Hematopoietic multipotent progenitor cell treated with erythropoietin and hydrocortisone succinate and interleukin-3 and kit ligand, for 4 days (in vitro differentiated cells): Measurements from ENCODE around the gene POR.
"Not testable (repeated sequence)": the region's sequence is repeated elsewhere in the genome, so short reads cannot be mapped to it uniquely, and the experiment has no call there.

Source experiments
- DNase-seq: peaks from one replicate; pipeline ENCODE4 v3.0.0-alpha.2; 2015

The POR gene

DNA sequence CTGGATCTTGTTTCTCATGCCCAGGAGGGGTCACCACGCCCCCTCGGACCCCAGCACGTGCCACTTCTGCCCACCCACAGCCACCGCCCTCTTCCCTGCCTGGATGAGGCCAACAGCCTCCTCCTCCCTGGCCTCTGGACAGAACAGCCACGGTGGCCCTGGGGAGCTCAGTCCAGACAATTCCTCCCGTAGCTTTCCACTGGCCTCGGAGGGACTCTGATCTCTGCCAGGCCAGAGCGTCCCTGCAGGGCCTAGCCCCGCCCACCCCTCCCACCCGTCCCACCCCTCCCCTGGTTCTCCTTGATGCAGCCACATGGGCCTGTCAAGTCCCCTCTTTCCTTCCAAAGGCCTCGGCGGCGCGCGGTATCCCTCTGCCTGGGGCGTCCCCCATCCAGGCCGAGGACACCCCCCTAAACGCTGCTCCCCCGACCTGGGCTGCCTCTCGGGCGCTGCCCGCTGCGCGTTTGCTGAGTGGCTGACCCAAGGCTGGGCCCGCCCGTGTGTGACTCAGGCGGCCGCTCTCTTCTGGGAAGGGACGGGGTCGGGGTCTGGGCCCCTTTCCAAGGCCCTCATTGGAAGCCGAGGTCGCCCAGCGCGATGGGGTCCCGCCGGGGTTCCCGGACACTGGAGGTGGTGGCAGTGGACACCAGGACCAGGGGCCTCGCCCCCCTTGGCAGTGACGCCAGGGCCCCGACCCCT is 78.9 kb downstream of the POR start:
- peak; percentile 49 for DNase-seq

DNA sequence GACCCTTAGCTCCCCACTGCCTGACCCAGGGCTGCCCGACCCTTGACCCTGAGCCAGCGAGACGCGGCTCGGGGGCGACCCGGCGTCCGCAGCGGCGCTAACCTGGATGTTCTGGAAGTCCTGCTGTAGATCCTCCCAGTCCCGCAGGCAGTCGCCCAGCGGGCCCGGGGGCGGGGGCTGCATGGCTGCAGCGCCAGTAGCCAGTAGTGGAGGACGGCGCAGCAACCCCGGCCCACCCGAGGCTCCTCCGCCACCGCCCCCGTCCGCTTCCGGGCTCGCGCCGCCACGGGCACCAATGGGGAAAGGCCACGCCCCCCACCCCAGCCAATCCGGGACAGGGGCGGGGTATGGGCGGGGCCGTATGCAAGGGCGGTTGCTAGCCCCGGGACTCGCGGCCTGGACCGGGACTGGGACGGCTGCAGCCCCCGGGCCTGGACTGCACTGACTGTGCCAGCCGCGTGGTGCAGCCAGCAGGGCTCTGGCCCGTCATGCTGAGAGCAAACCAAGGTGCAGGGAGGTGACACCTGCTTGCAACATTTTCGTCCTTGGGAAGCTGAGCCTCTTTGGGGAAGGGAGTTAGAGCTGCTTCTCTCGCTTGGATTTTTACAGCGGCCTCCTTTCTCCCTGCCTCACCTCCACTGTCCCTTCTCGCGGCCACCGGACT is 79.6 kb downstream of the POR start, which contains the start of gene TMEM120A:
Gene TMEM120A (minus strand): TSS at position 208 of the 664 bp plus-strand sequence. CDS start 25 bp downstream, at position 183.
- peak; percentile 97 for DNase-seq

DNA sequence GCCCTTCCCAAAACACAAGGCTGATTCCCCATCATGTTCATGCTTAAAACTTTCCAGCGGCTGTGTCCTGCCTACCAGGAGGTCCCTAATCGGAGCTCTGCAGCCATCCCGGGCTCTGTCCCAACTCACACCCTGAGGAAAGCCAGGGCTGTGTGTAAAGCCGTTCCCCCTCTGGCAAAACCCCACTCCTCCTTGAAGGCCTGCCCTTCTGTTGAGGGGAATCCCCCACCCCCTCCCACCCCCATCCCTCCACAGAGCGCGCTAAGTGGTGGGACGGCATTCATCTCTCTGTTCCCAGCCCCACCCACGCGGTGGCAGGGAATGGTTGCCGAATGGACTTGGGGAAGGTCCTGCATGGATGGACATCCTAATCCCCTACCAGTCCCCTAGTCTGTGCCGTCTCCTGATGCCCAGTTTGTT is 80.1 kb downstream of the POR start:
- no peak for DNase-seq

DNA sequence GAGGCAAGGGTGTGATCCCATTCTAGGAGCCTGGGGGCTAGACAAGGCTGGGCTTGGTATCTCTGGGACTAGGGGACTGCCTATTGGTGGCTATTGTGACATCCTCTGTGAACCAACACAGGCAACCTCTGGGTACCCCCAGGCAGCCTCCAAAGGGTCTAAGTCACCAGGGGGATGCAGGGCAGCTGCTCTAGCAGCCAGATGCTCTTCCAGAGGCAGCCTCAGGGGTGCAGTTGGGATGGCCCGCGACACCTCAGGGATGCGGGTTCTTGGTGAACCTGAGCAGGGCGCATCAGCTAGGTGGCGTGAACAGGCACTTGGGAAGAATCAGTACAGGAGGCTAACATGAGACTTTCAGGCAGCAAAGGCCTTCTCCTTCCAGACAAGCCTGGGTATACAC is 81.0 kb downstream of the POR start:
- no peak for DNase-seq

DNA sequence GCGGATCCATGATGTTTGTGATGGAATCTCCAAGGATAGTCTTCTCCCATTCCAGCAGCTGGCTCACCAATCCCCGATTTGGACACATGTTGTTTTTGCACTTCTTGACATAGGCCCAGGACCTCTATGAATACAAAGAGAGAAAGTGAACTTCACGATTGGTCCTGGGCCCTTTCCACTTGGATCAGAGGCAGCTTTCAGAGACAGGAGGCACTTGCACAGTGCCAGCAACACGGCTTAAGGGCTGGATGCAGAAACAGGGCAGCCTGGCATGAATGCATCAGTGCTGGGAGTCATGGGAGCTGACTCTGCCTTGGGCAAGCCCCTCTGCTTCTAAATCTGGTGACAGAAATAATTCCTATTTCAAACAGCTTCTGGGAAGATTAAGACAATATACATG is 81.5 kb downstream of the POR start:
- DNase-seq: no peak

DNA sequence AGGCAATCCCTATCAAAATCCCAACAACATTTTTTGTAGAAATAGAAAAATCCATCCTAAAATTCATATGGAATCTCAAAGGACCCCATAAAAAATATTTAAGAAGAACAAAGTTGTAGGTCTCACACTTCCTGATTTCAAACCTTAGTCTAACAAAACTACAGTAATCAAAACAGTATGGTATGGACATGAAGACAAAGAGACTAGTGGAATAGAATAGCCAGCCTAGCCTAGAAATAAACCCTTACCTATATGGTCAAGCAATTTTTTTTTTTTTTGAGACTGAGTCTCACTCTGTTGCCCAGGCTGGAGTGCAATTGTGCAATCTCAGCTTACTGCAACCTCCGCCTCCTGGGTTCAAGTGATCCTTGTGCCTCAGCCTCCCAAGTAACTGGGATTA is 83.1 kb downstream of the POR start:
- no peak for DNase-seq

DNA sequence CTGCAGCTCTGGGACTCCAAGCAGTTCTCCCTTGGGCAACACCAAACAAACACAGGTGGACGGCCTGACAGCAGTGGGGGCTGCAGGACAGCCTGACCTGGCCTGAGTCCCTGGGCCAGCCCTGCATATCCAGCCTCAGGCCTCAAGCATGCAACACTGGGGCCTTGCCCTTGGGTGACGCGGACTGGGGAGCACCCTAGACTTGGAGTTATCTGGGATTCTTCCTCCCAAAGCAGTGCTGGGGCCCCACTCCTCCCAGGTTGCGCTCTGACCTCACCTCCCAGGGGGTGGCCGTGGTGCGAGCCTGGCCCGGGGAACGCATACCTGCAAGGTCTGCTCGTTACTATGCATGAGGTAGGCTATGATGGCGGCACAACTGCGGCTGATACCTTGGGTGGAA is 85.6 kb downstream of the POR start:
- no peak for DNase-seq

DNA sequence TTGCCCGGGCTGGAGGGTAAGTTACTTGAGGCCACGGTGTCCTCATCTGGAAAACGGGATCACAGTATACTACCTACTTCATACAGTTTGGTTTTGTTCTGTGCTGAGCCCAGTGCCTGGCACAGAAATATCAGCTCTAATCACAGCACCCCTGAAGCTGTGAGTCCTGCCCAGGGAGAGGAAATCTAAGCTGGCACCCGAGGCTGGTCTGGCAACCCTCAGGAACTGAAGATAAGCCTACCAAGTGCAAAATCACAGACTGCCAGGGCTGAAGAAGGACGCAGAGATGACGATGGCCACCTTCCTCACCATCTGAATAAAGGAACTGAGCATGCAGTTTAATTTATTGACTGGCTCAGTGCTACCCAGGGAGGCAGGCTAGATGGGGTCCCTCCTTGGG is 87.2 kb downstream of the POR start:
- DNase-seq: no peak

DNA sequence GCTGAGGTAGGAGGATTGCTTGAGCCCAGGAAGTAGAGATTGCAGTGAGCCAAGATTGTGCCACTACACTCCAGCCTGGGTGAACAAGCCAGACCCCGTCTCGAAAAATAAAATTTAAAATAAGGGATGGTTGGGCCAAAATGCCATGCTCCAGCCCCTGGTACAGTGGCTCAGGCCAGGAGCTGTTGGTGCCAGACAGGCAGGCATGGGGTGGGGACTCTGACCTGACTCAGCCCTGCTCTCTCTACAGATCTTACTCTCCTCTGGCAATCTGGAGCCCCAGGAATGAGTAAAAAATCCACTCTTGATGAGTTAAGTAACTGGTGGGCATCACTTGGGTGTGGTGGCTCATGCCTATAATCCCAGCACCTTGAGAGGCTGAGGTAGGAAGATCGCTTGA is 87.9 kb downstream of the POR start:
- DNase-seq: no peak

DNA sequence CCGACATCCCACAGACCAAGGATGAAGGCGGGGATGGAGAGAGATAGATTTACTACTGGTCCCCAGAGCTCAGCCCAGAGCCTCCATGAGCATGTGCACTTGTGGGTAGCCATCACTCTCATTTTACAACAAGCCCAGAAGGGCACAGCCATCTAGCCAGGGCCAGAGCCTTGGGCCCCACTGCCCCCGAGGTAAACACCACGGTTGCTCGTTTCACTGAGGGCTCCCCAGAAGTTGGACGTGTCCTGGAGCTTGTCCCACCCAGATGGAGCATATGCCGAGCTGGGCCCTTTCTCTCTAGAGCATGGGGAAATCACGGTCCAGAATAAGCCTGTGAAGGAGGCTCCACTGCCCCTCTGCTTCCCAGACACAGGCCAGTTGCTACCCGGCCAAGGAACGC is 88.4 kb downstream of the POR start:
- no peak for DNase-seq

DNA sequence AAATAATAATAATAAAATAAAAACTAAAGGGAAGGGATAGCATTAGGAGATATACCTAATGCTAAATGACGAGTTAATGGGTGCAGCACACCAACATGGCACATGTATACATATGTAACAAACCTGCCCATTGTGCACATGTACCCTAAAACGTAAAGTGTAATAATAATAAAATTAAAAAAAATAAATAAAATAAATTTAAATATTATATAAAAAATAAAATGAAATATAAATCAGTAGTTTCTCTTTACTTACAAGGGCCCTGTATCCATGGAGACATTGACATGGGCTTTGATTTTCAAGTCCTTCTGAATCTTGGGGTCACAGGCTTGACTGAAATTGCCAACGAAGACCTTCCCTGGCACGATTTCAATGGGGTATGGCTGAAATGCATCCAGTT is 90.0 kb downstream of the POR start:
- not testable (repeated sequence) for DNase-seq

DNA sequence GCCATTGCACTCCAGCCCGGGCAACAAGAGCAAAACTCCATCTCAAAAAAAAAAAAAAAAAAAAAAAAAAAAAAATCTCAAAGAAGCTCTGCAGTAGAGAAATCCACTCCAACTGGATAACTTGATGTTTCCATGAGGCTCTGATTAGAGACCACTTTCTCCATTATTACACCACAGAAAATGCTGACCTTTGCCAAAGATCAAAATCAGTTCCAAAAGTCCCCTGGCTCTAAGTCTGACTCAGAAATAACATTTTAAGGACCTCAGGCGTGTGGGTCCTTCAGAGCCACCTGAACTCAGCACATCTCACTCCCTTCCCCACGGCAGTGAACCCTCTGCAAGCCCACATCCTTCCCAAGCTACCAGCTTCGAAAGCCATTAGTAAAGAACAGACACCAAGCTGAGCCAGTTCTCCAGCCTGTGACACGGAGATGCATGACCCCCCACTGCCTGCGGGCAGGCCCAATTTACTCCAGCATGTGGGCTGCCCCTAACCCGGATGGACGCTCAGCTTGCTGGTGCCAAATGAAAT is 93.3 kb downstream of the POR start:
- DNase-seq: no peak

DNA sequence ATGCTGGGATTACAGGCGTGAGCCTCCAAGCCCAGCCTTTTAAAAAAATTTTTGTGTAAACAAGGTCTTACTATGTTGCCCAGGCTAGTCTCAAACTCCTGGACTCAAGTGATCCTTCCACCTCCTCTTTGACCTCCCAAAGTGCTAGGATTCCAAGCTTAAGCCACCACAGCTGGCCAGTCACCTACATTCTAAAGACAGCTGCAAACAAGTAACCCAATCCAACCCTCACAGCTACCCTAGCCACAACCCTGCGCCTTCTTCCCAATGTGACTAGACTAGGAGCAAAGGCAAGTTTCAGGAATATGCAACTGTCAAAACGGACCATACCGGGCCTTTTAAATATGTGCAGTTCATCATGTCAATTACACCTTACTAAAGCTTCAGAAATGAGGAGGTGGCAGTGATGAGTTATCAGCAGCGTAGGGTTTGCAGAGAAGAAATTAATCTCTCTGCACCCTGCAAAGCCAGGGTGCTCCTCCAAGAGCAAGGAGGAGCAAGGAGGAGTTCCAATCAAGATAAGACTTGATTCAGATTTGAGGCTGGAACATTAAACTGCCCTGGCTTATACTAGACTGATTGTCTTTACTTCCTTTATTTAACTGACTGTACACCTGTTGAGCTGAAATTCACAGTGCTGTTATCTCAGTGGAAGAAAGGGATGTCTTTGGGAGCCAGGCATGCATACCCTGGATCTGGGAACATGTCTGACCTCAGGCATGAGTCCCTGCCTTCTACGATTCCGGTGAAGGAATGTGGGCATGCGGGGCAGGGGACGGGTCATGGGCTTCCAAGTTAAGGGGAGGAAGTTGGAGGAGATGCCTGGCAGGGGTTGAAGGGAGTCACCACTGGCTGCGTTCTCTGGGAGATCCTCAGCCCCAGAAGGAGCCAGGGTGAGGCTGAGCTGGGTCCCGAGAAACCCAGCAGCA is 95.0 kb downstream of the POR start:
- DNase-seq: no peak

DNA sequence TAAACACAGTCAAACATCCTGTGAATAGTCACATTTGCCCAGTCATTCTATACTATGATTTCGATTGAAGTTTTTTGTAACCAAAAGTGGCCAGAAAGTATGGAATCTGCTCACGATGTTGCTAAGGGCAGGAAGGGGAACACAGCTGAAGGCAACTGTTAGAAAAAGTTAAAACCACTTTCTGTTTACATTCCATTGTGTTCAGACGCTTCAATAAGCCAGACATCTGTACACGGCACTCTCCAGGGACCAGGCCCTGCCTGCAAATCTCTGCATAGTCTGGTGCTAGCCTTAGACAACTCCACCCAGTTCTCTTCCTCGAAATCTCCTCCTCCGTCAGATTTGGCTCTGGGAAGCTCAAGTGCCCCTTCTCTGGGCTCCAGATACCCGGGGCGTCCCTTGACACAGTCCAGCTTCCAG is 96.5 kb downstream of the POR start:
- DNase-seq: no peak

DNA sequence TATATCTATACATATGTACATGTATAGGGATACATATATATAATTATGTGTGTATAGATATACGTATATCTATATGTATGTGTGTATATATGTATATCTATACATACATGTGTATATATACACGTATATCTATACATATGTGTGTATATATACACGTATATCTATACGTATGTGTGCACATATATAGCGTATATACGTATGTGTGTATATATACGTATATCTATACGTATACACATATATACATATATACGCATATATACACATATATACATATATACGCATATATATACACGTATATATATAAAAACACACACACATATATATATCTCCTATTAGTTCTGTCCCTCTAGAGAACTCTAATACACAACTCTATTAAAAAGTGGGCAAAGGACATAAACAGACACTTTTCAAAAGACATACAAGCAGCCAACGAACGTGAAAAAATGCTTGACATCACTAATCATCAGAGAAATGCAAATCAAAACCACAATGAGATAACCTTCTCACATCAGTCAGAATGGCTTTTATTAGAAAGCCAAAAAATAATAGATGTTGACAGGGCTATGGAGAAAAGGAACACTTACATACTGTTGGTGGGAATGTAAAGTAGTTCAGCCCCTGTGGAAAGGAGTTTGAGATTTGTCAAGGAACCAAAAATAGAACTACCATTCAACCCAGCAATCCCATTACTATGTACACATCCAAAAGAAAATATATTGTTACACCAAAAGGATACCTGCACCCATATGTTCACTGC is 101.4 kb downstream of the POR start:
- no peak for DNase-seq

DNA sequence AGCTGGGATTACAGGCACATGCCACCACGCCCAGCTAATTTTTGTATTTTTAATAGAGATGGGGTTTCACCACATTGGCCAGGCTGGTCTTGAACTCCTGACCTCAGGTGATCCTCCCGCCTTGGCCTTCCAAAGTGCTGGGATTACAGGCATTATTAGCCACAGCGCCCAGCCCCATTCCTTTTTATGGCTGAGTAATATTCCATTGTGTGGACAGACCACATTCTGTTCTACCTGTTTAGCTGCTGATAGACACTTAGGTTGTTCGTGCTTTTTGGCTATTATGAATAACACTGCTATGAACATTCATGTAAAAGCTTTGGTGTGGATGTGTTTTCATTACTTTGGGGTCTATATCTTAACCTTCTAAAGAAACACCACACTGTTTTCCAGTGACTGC is 103.6 kb downstream of the POR start:
- DNase-seq: not testable (repeated sequence)

DNA sequence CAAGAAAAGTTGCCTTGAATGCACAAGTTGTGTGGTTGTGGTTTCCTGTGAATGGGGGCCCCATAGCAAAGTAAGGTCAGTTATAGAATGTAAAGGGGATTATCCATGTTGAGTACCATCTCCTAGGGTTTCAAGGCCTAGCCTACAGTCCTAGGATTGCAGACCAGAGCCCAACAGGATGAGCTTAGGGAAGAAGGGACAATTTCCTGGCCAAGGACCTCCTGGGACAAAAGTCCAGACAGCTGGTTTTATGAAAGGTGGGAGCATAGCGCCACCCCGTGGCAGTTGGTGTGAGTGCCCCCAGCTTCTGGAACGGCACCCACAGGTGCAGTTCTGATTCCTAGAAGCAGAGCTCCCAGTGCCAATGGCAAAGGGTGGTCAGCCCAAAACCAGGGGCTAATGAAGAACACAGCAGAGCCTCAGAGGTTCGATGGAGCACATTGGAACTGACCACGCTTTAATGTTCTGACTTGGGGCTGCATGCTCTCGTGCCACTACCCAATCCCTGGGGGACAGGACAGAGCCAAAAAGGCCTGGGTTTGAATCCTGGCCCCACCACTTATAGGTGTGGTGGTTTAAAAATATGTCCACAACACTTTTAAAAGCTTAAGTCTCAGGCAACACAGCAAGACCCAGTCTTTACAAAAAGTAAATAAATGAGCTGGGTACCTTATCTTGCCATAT is 105.2 kb downstream of the POR start:
- peak; percentile 76 for DNase-seq

DNA sequence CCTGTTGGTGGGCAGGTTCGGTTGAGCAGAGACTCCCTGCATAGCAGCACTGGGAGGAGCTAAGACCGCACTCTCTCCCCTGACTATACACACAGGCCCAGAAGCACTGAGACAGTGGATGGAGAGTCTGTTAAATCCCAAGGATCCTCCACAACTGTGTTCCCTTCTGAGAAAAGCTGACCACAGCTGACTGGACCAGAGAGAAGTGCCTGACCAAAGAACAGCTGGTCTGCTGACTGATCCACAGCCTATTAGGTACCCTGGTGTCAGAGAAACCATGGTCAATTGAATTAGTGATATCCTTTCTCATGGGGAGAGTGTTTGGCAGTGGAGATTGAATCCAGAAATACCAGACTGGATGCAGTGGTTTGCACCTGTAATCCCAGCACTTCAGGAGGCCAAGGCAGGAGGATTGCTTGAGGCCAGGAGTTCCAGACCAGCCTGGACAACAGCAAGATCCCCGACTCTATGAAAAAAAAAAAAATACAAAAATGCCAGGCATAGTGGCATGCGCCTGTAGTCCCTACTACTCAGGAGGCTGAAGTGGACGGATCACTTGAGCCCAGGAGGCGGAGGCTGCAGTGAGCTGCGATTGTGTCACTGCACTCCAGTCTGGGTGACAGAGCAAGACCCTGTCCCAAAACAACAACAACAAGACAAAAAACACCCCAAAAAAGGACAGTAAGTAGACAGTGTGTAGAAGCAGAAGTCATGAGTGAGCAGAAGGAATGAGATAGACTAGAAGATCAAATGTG is 107.2 kb downstream of the POR start:
- no peak for DNase-seq

DNA sequence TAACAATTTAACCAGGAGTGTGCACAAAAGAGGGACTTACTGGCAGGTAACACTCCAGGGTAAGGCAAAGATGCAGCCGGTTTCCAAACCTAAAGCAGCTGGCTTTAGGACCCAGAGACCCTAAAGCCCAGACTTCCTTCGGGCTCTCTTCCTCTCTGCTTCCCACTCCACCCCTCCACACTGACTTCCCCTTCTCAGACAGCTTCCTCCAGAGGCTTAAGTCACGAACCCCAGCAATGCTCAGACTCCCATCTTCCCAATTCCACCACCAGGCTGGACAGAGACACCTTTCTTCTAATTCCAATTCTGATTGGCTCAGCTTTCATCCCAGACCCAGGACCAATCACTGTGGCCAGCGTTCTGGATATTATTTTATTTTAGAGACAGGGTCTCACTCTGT is 108.0 kb downstream of the POR start:
- DNase-seq: peak; percentile 57

DNA sequence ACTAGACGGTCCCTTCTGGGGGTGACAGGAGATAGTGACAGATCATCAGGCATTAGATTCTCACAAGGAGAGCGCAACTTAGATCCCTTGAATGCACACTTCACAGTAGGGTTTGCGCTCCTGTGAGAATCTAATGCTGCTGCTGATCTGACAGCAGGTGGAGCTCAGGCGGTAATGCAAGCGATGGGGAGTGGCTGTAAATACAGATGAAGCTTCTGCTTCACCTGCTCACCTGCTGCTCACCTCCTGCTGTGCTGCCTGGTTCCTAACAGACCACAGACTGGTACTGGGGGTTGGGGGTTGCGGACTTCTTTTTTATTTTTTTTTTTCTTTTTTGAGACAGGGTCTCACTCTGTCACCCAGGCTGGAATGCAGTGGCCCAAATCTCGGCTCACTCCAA is 114.7 kb downstream of the POR start:
- not testable (repeated sequence) for DNase-seq

DNA sequence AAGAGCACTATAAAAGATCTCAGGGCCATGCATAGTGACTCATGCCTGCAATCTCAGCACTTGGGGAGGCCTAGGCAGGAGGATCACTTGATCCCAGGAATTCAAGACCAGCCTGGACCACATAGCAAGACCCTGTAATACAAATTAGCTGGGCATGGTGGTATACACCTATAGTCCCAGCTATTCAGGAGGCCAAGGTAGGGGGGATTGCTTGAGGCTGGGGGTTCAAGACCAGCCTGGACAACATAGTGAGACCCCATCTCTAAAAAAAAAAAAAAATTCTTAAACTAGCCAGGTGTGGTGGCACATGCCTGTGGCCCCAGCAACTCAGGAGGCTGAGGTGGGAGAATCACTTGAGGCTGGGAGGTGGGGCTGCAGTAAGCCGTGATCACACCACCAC is 117.0 kb downstream of the POR start:
- DNase-seq: no peak
